SK-N-SH treated with all-trans-retinoic acid at 6 μM for 48 hours (cell line): ENCODE measurements around the gene ALDOC.

Experiments used
- ATAC-seq: fragments of 200-7000 bp; cut with Tn5 transposase; 3 replicates; pipeline ENCODE4 v1.9.1; 2020; ENCODE audit warnings: mild to moderate bottlenecking, moderate library complexity
- CREB5 ChIP-seq: fragments of 250-450 bp; sonication (Bioruptor Pico); IDR thresholded peaks from 2 replicates; pipeline ENCODE4 v1.5.1; 2020; ENCODE audit warnings: low read depth, mild to moderate bottlenecking, moderate library complexity
- CSDC2 ChIP-seq: fragments of 250-450 bp; sonication (Bioruptor Pico); IDR thresholded peaks from 2 replicates; pipeline ENCODE4 v1.5.0; 2020; ENCODE audit warnings: mild to moderate bottlenecking, moderate library complexity
- ESRRG ChIP-seq: fragments of 250-450 bp; sonication (Bioruptor Pico); IDR thresholded peaks from 2 replicates; pipeline ENCODE4 v1.6.1; 2021; ENCODE audit warnings: mild to moderate bottlenecking
- GLIS3 ChIP-seq: fragments of 250-450 bp; sonication (Bioruptor Pico); IDR thresholded peaks from 2 replicates; pipeline ENCODE4 v1.5.0; 2020; ENCODE audit warnings: mild to moderate bottlenecking, moderate library complexity
- ISL1 ChIP-seq: fragments of 250-450 bp; sonication (Bioruptor Pico); IDR thresholded peaks from 2 replicates; pipeline ENCODE4 v2.1.2; 2022; ENCODE audit warnings: mild to moderate bottlenecking, moderate library complexity
- OSR1 ChIP-seq: fragments of 250-450 bp; sonication (Bioruptor Pico); IDR thresholded peaks from 2 replicates; pipeline ENCODE4 v1.8.0; 2022; ENCODE audit warnings: moderate library complexity, mild to moderate bottlenecking, inconsistent platforms
- POU6F1 ChIP-seq: fragments of 250-450 bp; sonication (Bioruptor Pico); IDR thresholded peaks from 2 replicates; pipeline ENCODE4 v1.8.0; 2021; ENCODE audit warnings: low read depth, mild to moderate bottlenecking, moderate library complexity, borderline replicate concordance
- RARB ChIP-seq: fragments of 250-450 bp; sonication (Bioruptor Pico); IDR thresholded peaks from 2 replicates; pipeline ENCODE4 v1.8.0; 2021; ENCODE audit warnings: mild to moderate bottlenecking, moderate library complexity
- SNAI2 ChIP-seq: fragments of 250-450 bp; sonication (Bioruptor Pico); IDR thresholded peaks from 2 replicates; pipeline ENCODE4 v1.5.0; 2020; ENCODE audit warnings: mild to moderate bottlenecking, moderate library complexity
- TCF4 ChIP-seq: fragments of 250-450 bp; sonication (Bioruptor Pico); IDR thresholded peaks from 2 replicates; pipeline ENCODE4 v1.8.0; 2021; ENCODE audit warnings: mild to moderate bottlenecking, moderate library complexity, borderline replicate concordance
- TOX ChIP-seq: fragments of 250-450 bp; sonication (Bioruptor Pico); IDR thresholded peaks from 2 replicates; pipeline ENCODE4 v1.8.0; 2021; ENCODE audit warnings: mild to moderate bottlenecking, moderate library complexity, borderline replicate concordance
- ZC3H10 ChIP-seq: fragments of 250-450 bp; sonication (Bioruptor Pico); IDR thresholded peaks from 2 replicates; pipeline ENCODE4 v1.5.1; 2021; ENCODE audit warnings: mild to moderate bottlenecking, moderate library complexity
- ZFP3 ChIP-seq: fragments of 250-450 bp; sonication (Bioruptor Pico); IDR thresholded peaks from 2 replicates; pipeline ENCODE4 v1.5.0; 2020; ENCODE audit warnings: mild to moderate bottlenecking, moderate library complexity
- ZFP30 ChIP-seq: fragments of 450-650 bp; formaldehyde crosslinking; IDR thresholded peaks from 2 replicates; pipeline ENCODE4 v1.5.0; 2022; ENCODE audit warnings: mild to moderate bottlenecking, moderate library complexity
- ZNF565 ChIP-seq: fragments of 450-650 bp; formaldehyde crosslinking; conservative IDR thresholded peaks from 2 replicates; pipeline ENCODE4 v1.5.0; 2020; ENCODE audit warnings: low read depth, mild to moderate bottlenecking, moderate library complexity
- ZNF70 ChIP-seq: fragments of 450-650 bp; formaldehyde crosslinking; IDR thresholded peaks from 2 replicates; pipeline ENCODE4 v1.5.0; 2020; ENCODE audit warnings: mild to moderate bottlenecking, moderate library complexity
- ZNF8 ChIP-seq: fragments of 450-650 bp; formaldehyde crosslinking; IDR thresholded peaks from 2 replicates; pipeline ENCODE4 v1.5.0; 2020; ENCODE audit warnings: mild to moderate bottlenecking, moderate library complexity
- TF ChIP-seq, protein P1 (sequence below): fragments of 250-450 bp; sonication (Bioruptor Pico); IDR thresholded peaks from 2 replicates; pipeline ENCODE4 v1.8.0; 2020; ENCODE audit warnings: mild to moderate bottlenecking, moderate library complexity, borderline replicate concordance
- TF ChIP-seq, protein P2 (sequence below): fragments of 250-450 bp; sonication (Bioruptor Pico); IDR thresholded peaks from 2 replicates; pipeline ENCODE4 v1.5.1; 2021; ENCODE audit warnings: mild to moderate bottlenecking, moderate library complexity
- TF ChIP-seq, protein P3 (sequence below): fragments of 250-450 bp; sonication (Bioruptor Pico); IDR thresholded peaks from 2 replicates; pipeline ENCODE4 v1.5.0; 2020; ENCODE audit warnings: mild to moderate bottlenecking, moderate library complexity

The ALDOC gene

GRCh38 chr17:28529013-28529400, 47.7 kb downstream of the ALDOC start:
- no peak for ATAC-seq
- no peak for TF ChIP-seq ZFP3 (CRISPR knock-in tag)
- TF ChIP-seq, protein P1, sequence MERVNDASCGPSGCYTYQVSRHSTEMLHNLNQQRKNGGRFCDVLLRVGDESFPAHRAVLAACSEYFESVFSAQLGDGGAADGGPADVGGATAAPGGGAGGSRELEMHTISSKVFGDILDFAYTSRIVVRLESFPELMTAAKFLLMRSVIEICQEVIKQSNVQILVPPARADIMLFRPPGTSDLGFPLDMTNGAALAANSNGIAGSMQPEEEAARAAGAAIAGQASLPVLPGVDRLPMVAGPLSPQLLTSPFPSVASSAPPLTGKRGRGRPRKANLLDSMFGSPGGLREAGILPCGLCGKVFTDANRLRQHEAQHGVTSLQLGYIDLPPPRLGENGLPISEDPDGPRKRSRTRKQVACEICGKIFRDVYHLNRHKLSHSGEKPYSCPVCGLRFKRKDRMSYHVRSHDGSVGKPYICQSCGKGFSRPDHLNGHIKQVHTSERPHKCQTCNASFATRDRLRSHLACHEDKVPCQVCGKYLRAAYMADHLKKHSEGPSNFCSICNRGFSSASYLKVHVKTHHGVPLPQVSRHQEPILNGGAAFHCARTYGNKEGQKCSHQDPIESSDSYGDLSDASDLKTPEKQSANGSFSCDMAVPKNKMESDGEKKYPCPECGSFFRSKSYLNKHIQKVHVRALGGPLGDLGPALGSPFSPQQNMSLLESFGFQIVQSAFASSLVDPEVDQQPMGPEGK (CRISPR knock-in tag) = no peak
- TF ChIP-seq ZNF70 (CRISPR knock-in tag) = no peak
- TF ChIP-seq POU6F1 (CRISPR knock-in tag) = no peak
- TF ChIP-seq, protein P2, sequence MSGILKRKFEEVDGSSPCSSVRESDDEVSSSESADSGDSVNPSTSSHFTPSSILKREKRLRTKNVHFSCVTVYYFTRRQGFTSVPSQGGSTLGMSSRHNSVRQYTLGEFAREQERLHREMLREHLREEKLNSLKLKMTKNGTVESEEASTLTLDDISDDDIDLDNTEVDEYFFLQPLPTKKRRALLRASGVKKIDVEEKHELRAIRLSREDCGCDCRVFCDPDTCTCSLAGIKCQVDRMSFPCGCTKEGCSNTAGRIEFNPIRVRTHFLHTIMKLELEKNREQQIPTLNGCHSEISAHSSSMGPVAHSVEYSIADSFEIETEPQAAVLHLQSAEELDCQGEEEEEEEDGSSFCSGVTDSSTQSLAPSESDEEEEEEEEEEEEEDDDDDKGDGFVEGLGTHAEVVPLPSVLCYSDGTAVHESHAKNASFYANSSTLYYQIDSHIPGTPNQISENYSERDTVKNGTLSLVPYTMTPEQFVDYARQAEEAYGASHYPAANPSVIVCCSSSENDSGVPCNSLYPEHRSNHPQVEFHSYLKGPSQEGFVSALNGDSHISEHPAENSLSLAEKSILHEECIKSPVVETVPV = no peak
- TF ChIP-seq CREB5 (CRISPR knock-in tag) = no peak
- no peak for TF ChIP-seq RARB
- no peak for TF ChIP-seq ZFP30
- no peak for TF ChIP-seq CSDC2 (CRISPR knock-in tag)
- TF ChIP-seq GLIS3 = no peak

GRCh38 chr17:28528327-28529012, 48.2 kb downstream of the ALDOC start:
- no peak for ATAC-seq
- TF ChIP-seq SNAI2 (no peak), ZNF8 (CRISPR knock-in tag) (no peak), ZFP30 (no peak), RARB (no peak), ZNF70 (CRISPR knock-in tag) (no peak), OSR1 (no peak), ESRRG (CRISPR knock-in tag) (no peak), POU6F1 (CRISPR knock-in tag) (no peak), CSDC2 (CRISPR knock-in tag) (no peak), ZC3H10 (CRISPR knock-in tag) (no peak), ZFP3 (CRISPR knock-in tag) (no peak), ISL1 (CRISPR knock-in tag) (no peak), TOX (CRISPR knock-in tag) (no peak), TCF4 (no peak), ZNF565 (CRISPR knock-in tag) (no peak)
- TF ChIP-seq, protein P1 (CRISPR knock-in tag) = no peak
- TF ChIP-seq, protein P3, sequence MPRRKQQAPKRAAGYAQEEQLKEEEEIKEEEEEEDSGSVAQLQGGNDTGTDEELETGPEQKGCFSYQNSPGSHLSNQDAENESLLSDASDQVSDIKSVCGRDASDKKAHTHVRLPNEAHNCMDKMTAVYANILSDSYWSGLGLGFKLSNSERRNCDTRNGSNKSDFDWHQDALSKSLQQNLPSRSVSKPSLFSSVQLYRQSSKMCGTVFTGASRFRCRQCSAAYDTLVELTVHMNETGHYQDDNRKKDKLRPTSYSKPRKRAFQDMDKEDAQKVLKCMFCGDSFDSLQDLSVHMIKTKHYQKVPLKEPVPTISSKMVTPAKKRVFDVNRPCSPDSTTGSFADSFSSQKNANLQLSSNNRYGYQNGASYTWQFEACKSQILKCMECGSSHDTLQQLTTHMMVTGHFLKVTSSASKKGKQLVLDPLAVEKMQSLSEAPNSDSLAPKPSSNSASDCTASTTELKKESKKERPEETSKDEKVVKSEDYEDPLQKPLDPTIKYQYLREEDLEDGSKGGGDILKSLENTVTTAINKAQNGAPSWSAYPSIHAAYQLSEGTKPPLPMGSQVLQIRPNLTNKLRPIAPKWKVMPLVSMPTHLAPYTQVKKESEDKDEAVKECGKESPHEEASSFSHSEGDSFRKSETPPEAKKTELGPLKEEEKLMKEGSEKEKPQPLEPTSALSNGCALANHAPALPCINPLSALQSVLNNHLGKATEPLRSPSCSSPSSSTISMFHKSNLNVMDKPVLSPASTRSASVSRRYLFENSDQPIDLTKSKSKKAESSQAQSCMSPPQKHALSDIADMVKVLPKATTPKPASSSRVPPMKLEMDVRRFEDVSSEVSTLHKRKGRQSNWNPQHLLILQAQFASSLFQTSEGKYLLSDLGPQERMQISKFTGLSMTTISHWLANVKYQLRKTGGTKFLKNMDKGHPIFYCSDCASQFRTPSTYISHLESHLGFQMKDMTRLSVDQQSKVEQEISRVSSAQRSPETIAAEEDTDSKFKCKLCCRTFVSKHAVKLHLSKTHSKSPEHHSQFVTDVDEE = no peak
